ENCODE results near the gene MPLKIP. TPM values are rescaled to one million over a fixed set of nuclear protein-coding genes. Genes with fewer than 3 reads are reported as not detected.

MPLKIP gene
- polyA plus RNA-seq (2012; rRNA removed): 48.4 and 64.0 TPM in 2 replicates
- 61.5 and 68.7 TPM in 2 replicates for polyA plus RNA-seq (2012; cell fraction: cytosol; rRNA removed)
- 33.1 and 33.3 TPM in 2 replicates for polyA plus RNA-seq (2012; cell fraction: nucleus; rRNA removed)

- no peaks in the 10 kb centered on the region for H3K9me2 ChIP-seq
- H3K4me3 ChIP-seq (ENCODE audit: low read depth in 2 of 2, low read length in 1 of 2): peak within 1 kb of the TSS; percentile 81 to 98
- peak within 1 kb of the TSS; percentile 97 for H2AFZ ChIP-seq (ENCODE audit: low read depth)
- no peaks in the 10 kb centered on the region for H3K27me3 ChIP-seq (ENCODE audit: insufficient read depth)
- H3K4me1 ChIP-seq (ENCODE audit: control insufficient read depth in 1 of 2, insufficient read depth in 2 of 2, low read depth in 1 of 2, low read length in 1 of 2): peaks cover 8 to 9% of the 10 kb centered on the region in 2 experiments; a peak in 2 of 4 replicates
- H3K27ac ChIP-seq (ENCODE audit: low read depth in 2 of 2, low read length in 1 of 2): peak within 1 kb of the TSS; percentile 91 to 95
- H4K20me1 ChIP-seq (ENCODE audit: insufficient read depth): peaks cover 32% of the 10 kb centered on the region
- peaks cover 48% of the 10 kb centered on the region for H3K79me2 ChIP-seq (ENCODE audit: insufficient read depth)
- H3K9me3 ChIP-seq: 0 out of 2 replicates have a peak, but pooled peaks cover 3% of the 10 kb centered on the region
- DNase-seq: peak; percentile 99
- peaks cover 13 to 30% of the 10 kb centered on the region in 2 experiments for H3K36me3 ChIP-seq (replicated peaks in 1 of 2; ENCODE audit: control insufficient read depth in 1 of 2, insufficient read depth in 2 of 2, low read length in 1 of 2)
- H3K4me2 ChIP-seq: peak within 1 kb of the TSS; percentile 95
- peaks cover 15% of the 10 kb centered on the region for H3F3A ChIP-seq (replicated peaks; ENCODE audit: insufficient read depth)
- ChIA-PET POLR2A (interaction anchor here (0.6 to 1.4 kb wide), 5 partner anchors 9 to 238 kb away, joined by 3 to 5 read pairs (median 4); partner anchors contain the start of gene CDK13), CTCF (interaction anchor here (0.6 to 4.2 kb wide), 60 partner anchors 9 to 1612 kb away, joined by 3 to 38 read pairs (median 4); partner anchors contain the start of gene CDK13)
- peak within 1 kb of the TSS; percentile 96 for H3K9ac ChIP-seq
- 2% methylated on average over 30 of the region's 75 CpGs for WGBS (ENCODE audit: low lambda C conversion rate)
- TF ChIP-seq MAX (IDR thresholded peaks at IDR 0.05; ENCODE audit: low read depth) (peak; percentile 95), REST (IDR thresholded peaks at IDR 0.05; ENCODE audit: low read depth, low read length) (peak; percentile 80), GATA2 (CRISPR knock-in tag; IDR thresholded peaks at IDR 0.05) (no peak; the same call in 1 of the 2 replicates), SIN3A (IDR thresholded peaks at IDR 0.05; ENCODE audit: borderline replicate concordance, low read depth, low read length) (no peak; the same call in 1 of the 2 replicates), PBX3 (IDR thresholded peaks at IDR 0.05) (peak; percentile 27), GABPA (IDR thresholded peaks at IDR 0.05; ENCODE audit: low read depth) (peak; percentile 94), RXRA (IDR thresholded peaks at IDR 0.05; ENCODE audit: borderline replicate concordance, low read depth) (no peak), IRF3 (IDR thresholded peaks at IDR 0.05; ENCODE audit: low read depth, low read length) (peak; percentile 46), CHD2 (IDR thresholded peaks at IDR 0.05; ENCODE audit: low read length, partially characterized antibody) (peak; percentile 78), CTCF (IDR thresholded peaks at IDR 0.05) (peak; percentile 99), ELF1 (IDR thresholded peaks at IDR 0.05) (peak; percentile 72; the same call in 1 of the 2 replicates), EP300 (IDR thresholded peaks at IDR 0.05; ENCODE audit: borderline replicate concordance in 1 of 2, low read depth in 1 of 2, low read length in 1 of 2) (peak; percentile 20 to 21; a peak in 2 of 4 replicates), RFX5 (IDR thresholded peaks at IDR 0.05; ENCODE audit: low read length) (peak; percentile 60; the same call in 1 of the 2 replicates), NFIC (IDR thresholded peaks at IDR 0.05; ENCODE audit: borderline replicate concordance) (peak; percentile 41), TEAD4 (IDR thresholded peaks at IDR 0.05; ENCODE audit: borderline replicate concordance, insufficient read depth) (no peak), MXI1 (IDR thresholded peaks at IDR 0.05; ENCODE audit: low read depth, low read length) (peak; percentile 88), FOXM1 (IDR thresholded peaks at IDR 0.05; ENCODE audit: low read depth) (0 out of 2 replicates have a peak, but pooled peaks have one; percentile 46), TCF12 (IDR thresholded peaks at IDR 0.05) (peak; percentile 57), SMC3 (IDR thresholded peaks at IDR 0.05; ENCODE audit: low read depth, low read length) (no peak; the same call in 1 of the 2 replicates), RAD21 (IDR thresholded peaks at IDR 0.05; ENCODE audit: low read length) (peak; percentile 49), EZH2phosphoT487 (IDR thresholded peaks at IDR 0.05; ENCODE audit: borderline replicate concordance, low read depth) (no peak), FOXJ3 (CRISPR knock-in tag; IDR thresholded peaks at IDR 0.05) (no peak; the same call in 1 of the 2 replicates), RCOR1 (IDR thresholded peaks at IDR 0.05; ENCODE audit: low read length) (peak; percentile 73; the same call in 1 of the 2 replicates), POLR2AphosphoS5 (IDR thresholded peaks at IDR 0.05; ENCODE audit: low read depth, low read length) (peak; percentile 90)
Observed at GRCh38 chr7:40134428-40135316, at the start of gene MPLKIP, which contains the start of gene SUGCT. Gene MPLKIP, minus strand, starts transcription at chr7:40134622. Its CDS starts 55 bp downstream, at chr7:40134567. Gene SUGCT, plus strand, starts transcription at chr7:40135005.
